Measurements from ENCODE around the gene GTF3C2.

- TF ChIP-seq YY1 (IDR thresholded peaks at IDR 0.05; ENCODE audit: borderline replicate concordance in 1 of 3, control insufficient read depth in 1 of 3, extremely low read depth in 1 of 3, insufficient read depth in 3 of 3, insufficient read length in 1 of 3, insufficient replicate concordance in 2 of 3, low read depth in 1 of 3, low read length in 2 of 3) (peak; percentile 40 to 87 (median 62)), CC2D1A (IDR thresholded peaks at IDR 0.05) (no peak), EZH2 (IDR thresholded peaks at IDR 0.05; ENCODE audit: borderline replicate concordance, low read depth, low read length) (no peak), TCF7L2 (IDR thresholded peaks at IDR 0.05; ENCODE audit: low read depth, low read length) (peak; percentile 84), ETS2 (tag; IDR thresholded peaks at IDR 0.05; ENCODE audit: borderline replicate concordance, poor library complexity, severe bottlenecking) (no peak), ATF1 (CRISPR knock-in tag; IDR thresholded peaks at IDR 0.05) (peak; percentile 67), ATF1 (tag; IDR thresholded peaks at IDR 0.05) (peak; percentile 95), CTCF (IDR thresholded peaks at IDR 0.05 in 2 of 3, conservative IDR thresholded peaks at IDR 0.05 in 1 of 3; ENCODE audit: insufficient read depth in 2 of 3, low read depth in 1 of 3, low read length in 3 of 3) (no peak)
Observed at GRCh38 chr2:27380626-27381545, 24.3 kb upstream of the GTF3C2 start, which contains the start of gene ZNF513.
